ENCODE measurements around the gene ANKS6. TPM values are rescaled to one million over a fixed set of nuclear protein-coding genes. Genes with fewer than 3 reads are reported as not detected.

ANKS6 gene
- total and polyA plus RNA-seq, 2 of the 8 experiments (the other 6 are each of a cell fraction or from before 2014, with no cell fraction given), result 34.1 to 56.3 TPM

GRCh38 chr9:98815391-98815951, 19.1 kb upstream of the ANKS6 start (continued):
- TF ChIP-seq CHD7 (IDR thresholded peaks at IDR 0.05; ENCODE audit: insufficient replicate concordance, low read length), result no peak
- TF ChIP-seq KDM4A (IDR thresholded peaks at IDR 0.05; ENCODE audit: low read depth, low read length, severe bottlenecking), result no peak
- TF ChIP-seq RBBP5 (IDR thresholded peaks at IDR 0.05; ENCODE audit: borderline replicate concordance, low read depth, low read length), result no peak

Data from H1 (cell line).